IPS-NIHi11 (cell line): ENCODE data around the gene HOXD12.

Experiments used
- DNase-seq: peaks from one replicate; pipeline ENCODE4 v3.0.0; 2012; ENCODE audit warnings: mixed read lengths, low spot score

HOXD12 gene

DNA sequence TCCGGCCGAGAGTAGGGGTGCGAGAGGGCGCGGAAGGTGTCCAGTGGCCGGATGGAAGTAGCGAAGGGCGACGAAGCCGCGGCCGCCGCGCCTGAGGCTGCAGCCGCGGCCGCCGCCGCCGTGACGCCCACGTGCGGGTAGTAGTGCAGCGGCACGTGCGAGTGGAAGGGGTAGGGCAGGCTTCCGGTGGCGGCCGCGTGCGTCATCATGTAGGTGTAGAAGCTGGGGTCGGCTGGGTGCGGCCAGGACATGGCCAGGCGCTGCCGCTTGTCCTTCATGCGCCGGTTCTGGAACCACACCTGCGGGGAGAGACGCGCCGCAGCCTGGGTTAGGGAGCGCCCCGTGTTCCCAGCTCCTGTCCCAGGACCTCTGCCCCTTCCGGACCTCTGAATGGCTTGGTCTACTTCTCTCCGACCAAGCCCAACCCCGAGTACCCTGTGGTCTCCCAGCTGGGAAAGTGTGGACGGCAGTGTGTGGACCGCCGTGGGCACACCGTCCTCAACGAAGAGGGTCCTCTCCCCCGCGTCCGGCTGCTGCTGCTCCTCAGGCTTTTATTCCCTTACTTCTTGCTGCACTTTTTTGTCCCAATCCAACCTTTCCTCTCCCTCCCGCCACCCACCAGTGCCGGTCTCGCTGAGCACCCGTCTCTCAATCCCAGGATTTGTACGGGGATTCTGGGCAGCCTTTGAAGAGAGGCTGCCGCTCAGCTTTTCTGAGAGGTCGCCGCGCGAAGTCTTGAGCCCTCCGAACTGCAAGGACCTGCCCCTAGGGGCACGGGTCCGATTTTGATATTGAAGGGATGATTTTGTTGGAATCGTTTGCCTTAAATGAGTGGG lies 18.8 kb upstream of the HOXD12 start:
- no peak for DNase-seq

DNA sequence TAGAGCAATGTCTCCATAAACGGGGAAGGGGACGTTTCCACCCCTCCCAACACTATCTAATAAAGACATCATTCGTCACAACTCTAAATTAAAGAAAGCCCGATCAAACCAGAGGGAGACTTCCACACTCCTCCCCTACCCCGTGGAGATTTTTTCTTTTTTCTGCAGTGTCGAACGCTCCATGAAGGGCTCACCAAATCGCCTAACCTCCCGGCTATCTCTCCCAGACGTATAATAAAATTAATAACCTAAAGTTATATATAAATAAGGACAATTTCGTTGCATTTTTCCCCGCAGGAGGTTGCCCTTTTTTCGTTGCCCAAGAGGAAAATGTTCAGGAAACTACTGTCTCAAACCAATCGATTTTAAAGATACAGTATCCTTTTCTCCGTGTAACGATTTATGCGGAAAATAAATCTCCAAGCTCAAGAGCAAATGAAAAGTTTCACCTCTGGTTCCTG lies 18.2 kb upstream of the HOXD12 start:
- no peak for DNase-seq

DNA sequence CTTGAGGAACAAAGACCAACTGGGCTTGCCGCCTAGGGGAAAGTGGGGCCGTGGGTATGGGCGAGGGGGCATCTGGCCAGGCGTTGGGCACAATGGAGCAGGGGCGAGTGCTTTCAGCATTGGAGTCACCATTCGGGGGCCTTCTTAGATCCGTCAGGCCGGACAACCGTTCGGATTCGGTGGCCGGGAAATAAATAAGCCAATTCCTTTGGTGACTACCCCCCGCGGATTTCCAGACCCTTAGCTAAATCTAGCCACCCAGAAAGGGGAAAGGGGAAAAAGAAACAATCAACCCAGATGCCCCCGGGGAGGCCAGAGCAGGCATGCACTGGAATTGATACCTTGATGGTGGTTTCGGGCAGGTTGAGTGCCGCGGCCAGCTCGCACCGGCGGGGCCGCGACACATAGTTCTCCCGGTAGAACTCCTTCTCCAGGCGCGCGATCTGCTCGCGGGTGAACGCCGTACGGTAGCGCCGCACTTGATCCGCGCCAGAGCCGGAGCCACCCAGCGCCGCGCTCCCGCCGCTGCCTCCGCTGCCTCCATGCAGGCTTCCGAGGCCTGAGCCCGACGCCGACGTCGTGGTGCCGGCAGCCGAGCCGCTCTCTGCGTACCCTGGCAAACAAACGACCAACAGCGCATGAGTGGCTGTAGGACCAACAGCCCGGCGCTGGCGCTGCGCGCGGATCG lies 17.6 kb upstream of the HOXD12 start:
- DNase-seq = no peak

DNA sequence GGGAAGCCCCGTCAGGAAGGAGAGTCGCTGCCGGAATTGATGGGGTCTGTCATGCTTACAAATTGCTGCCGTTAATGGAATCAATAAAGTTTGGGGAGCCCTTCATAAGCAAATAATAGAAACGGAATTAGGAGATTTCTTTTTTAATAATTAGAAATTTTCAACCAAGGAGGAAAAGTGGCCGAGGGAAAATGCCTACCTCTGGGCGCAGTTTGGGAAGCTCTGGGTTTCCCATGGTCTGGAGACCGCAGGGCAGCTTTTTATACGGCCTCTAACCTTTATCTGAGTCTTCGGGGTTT lies 17.1 kb upstream of the HOXD12 start:
- DNase-seq = no peak

DNA sequence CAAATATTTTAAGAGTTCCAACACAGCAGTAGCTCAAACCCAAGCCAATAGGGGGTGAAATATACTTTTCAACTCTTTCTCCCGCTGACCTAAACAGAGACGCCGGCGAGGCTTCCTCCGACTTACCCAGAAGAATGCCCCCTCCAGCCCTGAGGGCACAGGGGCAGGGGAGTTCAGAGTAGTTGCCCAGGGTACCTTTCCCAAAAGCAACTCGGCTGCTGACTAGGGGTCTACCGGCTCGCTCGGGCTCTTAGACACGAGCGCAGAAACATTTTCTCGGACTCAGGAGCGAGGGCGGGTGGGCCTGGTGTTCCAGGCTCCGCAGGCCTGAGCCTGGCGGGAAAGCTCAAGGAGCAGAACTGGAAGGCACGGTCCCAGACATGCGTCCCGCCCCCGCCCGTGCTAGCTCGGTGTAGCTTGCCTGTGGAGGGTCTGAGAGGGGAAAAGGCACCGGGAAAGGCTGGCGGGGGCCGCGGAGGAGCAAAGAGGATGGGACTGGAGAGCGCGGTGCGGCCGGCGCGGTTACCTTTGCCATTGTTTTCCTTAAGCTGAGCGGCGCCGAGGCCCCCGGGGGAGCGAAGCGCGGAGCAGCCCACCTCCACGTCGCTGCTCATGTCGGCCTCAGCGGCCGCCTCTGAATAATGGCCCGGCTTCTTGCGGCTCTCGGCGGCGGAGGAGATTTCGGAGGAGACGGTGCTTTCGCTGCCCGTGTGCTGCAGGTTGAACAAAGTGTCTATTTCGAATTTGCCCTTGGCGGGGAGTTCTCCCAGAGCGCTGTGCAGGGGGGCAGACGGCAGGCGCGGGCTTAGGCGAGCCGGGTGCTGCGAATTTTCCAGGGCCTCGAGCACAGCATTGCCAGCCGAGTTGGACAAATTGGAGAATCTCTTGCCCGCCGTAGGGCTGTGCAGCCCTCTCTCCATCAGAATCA lies 16.5 kb upstream of the HOXD12 start:
- no peak for DNase-seq

DNA sequence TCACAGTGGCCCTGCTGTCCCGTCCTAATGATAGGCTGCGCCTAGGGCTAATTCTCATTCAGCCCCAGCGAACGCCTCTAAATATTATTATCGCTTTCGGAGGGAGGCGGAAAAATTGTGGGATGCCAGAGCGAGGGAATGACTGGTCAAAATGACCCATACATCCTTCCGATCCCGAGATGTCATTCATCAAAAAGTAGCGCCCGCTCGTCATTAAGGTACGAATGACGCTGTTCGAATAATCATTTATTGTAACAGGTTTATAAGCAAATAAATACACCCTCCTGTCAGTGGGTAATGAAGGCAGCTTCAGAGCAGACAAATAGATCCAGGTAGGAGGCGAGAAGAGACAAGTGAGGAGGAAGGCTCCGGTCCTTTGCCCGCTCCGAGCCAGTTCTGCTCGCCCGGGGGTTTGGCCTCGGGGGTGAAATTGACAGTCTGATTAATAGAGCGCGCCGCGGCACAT lies 15.8 kb upstream of the HOXD12 start, which contains the start of gene EVX2:
EVX2 (minus strand) TSS at position 167 of the 466 bp plus-strand sequence. CDS start 186 bp downstream, outside the sequence.
- DNase-seq = no peak

DNA sequence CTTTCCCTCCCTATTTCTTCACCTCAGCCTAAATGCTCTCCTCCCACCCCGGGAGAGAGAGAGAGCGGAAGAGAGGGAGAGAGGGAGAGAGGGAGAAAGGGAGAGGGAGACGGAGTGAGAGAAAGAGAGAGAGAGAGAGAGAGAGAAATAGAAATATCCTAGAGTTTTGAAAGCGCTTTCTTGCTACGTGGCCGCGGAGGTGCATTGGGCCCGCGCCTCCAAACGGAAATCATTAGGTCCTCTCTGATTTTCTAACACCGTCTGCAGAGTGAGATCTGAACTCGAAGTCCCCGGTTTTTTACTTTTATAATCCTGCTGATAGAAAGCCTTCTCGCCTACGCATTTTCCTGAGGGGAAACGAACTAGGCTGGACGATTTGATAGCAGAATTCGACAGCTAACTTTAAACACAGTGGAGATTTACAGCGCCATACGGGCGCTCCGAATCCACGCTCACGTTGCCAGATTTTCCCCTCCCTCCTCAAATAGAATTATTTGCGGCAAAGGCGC lies 14.9 kb upstream of the HOXD12 start:
- no peak for DNase-seq

DNA sequence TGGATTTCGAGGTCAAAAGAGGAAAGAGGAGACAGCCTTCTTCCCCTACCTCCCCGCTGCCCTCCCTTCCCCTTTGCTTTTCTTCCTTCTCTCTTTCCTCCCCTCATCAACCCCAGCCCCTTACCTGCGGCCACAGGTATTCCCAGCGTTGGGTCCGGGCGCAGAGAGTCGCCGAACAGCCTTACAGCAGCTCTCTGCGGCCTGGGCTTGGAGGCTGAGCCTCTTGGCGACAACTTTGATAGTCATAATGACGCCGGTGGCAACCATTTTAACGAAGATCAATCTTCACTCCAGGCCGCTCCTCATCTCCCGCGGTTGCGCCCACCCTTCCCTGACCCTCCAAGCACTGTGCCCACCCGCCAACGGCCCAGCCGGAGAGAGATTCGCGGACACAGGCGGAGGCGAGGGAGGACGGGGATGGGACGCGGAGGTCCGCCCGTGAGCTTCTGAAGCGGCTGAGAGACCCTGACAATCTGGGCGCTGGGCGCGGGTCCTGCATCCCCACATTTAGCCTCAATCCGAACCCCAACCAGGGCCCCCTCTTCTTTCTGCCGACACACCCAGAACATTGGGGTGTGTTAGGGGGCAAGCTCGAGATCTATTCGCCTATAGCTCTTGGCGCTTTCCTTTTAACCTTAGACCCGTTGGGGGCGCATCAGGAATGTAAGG lies 14.3 kb upstream of the HOXD12 start:
- DNase-seq = no peak

DNA sequence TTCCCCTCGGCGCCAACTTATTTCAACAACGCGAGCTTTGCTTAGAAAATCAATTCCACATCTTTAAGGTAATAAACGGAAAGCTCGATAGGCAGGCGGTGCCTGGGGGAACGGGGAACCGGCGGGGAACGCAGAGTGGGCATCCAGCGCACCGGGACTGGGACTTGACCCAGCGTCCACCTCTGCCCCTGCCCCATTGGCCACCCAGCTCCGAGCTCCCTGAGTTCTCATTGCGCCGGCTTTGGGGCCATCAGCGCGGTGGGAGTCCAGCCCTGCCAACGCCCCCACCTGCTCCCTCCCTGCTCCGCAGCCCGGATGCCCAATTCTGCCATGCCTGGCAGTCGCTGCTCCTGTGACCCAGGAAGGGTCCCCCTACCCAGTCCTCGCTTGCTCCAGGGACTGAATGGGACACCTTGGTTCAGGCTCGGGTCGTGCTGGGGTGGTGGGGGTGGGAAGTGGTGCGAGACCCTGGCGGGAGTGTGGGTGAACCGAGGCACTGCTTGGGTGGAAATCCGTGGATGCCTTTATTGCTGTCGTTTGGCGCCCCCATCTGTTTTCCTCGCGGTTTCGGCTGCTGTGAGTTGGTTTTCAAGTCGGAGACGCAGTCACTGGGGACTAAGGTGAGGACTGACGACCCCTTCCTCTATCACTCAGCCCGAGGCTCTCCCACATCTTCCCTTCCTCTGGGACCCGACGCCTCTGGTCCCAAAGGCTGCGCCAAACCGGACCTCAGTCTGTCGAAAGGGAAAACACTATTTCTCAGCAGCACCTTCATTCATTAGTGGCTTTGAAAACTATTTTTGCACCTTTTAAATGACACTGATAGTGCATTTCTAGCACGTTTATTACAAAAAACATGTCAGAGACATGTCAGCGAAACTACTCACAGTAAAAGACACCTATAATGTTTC lies 13.5 kb upstream of the HOXD12 start:
- DNase-seq = no peak

DNA sequence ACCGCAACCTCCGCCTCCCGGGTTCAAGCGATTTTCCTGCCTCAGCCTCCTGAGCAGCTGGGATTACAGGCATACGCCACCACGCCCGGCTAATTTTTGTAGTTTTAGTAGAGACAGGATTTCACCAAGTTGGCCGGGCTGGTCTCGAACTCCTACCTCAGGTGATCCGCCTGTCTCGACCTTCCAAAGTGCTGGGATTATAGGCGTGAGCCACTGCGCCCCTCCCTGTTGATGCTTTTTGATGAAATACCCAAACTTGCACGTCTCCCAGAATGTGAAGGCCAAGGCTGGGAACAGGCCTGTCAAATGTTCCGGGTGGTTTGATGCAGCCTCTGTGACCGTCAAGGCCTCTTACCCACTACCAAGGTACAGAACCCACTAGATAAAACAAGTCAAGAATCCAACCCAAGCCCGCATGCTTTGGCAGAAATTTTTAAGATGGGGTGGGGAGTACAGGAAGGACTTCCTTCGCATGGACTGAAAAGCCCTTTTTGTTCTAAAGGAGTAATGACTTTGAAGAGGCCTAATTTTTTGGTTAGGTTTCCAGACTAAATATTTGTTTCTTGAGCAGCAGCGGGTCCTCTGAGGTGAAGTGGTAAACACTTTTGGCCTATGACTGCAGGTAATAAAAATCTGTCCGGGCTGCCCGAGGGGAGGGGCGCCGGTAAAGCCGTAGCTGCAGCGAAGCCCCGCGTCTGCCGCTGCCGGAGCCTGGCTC lies 12.1 kb upstream of the HOXD12 start:
- no peak for DNase-seq

DNA sequence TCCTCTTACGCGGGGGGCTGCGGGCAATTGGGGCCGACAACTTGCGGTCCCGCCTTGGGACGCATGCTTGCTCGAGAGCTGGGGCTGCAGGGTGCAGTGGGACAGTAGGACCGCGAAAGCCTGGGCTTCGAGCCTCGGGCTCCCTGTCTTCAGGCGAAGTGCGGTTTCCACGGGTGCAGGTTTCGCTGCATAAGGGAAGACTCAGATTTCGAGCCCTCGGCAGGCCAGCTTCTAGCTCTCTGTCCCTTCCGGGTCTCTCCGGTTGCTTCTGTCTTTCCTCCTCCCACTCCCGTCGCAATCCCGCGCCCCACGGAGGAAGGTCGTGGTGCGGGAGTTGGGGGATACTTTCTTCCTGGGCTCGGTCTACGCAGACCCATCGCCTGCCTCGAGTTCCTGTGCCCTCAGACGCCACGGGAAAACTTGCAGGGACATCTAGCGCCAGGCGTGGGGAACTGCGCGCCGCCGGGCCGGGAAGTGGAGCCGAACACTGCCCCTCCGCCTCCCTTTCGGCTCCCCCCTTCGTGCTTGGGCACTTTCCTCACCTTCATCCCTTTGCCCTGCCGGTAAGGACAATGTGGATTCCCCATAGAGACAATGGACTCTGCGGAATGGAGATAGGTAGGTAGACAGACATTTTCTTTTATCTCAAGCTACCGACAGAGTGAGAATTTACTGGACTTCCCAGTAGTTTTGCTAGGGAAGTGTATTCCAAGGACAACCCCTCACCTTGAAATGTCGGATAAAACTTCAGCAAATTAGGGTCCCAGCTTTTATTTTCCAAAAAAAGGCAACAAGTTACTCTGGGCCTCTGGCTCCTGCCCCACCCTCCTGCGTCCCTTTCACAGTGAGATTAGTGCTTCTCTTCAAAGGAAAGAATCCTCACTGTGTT lies 11.3 kb upstream of the HOXD12 start:
- DNase-seq = peak; percentile 64

DNA sequence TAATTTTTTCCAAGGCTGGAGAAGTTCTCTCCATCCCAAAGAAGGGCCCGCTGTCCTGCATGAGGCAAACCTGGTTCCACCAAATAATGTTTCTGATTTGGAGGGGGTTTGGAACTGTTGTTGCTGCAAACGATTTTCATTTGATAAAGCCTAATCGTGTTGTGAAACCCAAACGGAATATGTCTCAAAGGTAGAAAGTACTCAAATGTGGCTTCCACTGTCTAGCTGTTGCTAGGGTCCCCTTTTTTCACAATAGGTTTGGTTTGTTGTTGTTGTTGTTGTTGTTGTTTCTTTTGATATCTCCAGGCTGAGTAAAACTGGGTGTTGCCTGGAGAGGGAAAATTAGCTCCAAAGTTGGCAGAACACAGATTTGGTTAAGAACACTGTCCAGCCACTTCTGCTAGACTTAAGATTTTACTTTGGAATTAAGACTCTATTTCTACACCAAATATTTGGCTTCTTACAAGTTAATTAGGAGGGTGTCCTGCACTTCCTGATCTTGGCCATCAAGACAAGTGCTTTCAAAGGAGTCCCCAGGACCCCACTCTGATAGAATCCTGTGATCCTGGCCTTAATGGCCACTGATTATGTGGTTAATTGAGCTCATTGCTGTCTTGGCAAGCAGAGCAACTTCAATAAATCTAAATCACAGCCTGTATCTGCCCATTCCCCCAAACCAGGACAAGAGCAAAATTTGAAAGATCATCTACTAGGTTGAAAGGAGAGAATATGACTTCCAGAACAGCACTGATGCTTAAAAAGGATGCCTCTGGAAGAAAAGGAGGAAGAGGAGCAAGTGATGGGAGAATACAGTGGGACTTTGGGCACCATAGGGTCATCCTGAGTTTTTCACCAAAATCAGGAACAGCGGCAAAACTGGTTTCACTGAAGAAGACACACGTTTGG lies 10.4 kb upstream of the HOXD12 start:
- DNase-seq = no peak

DNA sequence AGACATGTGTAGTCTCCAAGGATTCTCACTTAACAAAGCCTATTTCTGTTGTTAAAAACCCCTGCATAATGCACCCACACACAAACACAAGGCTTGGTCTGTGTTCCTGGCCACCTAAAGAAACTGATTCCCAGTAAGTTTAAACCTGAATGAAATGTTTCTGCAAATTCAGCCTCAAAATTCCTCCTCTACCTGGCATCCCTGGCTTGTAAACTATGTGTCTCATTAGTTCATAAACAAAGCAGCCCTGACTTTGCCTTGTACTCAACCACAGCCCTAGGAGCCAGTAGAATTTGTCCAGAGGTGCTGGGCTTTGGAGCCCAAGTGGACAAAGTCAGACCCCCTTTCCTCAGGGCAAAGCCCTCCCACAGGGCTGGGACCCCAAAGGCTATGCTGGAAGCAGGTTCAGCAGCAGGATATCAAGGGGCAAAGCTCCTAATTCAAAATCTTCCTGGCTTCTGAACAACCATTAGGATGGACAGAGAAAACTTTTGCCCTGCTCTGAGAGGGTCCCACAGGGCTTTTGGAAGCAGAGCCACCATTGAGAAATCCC lies 9.7 kb upstream of the HOXD12 start:
- no peak for DNase-seq

DNA sequence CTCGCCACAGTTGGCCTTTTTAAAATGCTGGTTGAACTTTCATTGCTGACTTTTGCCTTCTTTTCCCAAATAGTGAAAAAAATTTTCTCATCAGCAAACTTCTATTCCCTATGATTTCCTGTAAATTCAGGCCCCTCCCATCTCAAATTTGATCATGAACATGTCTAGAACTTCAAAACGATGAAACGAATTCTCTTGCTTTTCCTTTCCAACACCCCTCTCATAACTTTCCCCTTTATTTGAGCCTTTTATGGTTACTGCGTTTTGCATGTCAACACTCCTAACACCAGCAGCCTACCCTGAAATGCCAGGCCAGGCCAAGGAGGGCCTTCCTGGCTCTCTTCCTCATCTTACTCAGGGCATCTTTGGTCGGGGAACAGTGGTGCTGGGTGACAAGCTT lies 8.7 kb upstream of the HOXD12 start:
- DNase-seq = no peak

DNA sequence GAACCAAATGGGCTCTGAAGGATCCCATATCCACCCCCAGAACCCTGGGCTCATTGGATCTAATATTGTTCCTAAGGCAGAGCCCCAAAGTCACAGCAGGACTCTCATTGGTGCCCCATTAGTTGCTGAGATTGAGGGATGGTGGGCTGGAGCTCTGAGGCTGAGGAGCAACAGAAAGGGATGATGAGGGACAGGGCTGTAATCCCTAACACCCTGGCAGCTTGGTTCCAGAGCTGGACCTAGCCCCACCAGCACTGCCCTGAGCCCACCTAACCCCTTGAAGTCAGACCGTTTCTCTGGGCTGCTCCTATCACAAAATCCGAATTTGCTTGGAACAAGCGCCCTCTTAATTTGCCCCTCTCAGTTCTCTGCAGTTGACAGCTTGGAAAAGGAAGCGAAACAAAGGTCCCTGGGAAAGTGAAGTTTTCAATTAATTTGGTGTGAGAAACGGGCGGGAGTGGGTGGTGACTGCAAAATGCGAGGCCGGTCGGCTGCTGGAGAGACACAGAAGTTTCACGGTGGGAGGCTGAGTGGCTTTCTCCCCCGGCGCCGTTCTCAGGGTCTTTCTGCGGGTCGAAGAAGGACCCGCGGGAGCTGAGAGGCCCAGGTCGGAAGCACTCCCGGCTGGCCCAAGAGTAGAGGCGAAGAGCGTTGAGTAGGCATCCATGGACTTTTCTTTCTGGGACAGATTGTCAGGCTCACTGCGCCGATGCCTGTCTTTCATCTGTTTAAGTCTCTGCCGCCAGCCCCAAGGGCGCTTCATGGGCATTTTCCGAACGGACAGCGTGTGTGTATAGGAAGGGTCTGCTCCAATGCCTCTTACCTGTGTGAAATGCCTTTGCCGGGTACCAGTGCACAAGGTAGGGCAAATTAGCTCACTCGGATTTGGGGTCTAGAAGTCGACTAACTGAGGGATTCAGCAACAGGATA lies 8.0 kb upstream of the HOXD12 start:
- no peak for DNase-seq
